ENCODE measurements around the gene CRABP2. TPM values are rescaled to one million over a fixed set of nuclear protein-coding genes. Genes with fewer than 3 reads are reported as not detected.

Gene CRABP2
- total RNA-seq, 1 experiment from 2014 or later, result 6.3 TPM

GRCh38 chr1:156742017-156742416, 36.6 kb upstream of the CRABP2 start:
- no peak for DNase-seq (ENCODE audit: low spot score)

- DNase-seq (ENCODE audit: low spot score), result no peak
Observed at GRCh38 chr1:156741481-156741983, 36.1 kb upstream of the CRABP2 start.

DNA sequence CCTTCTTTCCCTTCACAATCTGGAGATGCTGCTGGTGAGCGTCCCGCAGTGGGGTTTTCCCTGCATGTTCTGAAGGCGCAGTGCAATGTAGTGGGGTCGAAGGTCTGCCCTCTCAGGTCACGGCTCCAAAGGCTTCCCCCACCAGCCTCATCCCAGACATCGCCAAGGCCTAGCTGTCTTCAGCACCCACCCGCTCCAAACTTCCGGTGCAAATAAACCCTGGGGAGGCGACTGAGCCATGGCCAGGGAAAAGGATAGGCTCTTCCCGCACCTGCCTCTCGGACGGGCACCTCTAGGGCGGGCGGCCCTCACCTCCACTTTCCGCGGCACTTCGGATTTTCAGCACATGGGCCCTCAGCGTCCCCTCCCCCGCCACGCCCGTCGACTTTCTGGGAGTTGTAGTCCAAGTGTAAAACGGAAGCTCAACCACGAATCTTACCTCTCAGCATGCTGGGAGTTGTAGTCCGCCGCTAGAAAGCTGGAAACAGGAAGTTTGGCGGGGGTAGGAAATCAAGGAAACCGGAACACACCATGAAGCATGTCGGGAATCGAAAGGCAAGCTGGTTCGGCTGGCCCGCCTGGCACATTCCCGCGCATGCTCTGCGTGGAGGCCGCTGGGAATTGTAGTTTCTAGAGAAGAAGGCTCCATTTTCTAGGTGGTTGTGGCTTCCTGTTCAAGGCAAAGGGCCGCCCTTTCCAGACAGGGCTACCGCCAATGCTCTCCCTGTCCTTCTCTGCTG, 35.5 kb upstream of the CRABP2 start, which contains the start of gene MRPL24:
MRPL24 (minus strand) TSS at position 348 of the 740 bp plus-strand sequence. CDS start 2,384 bp downstream, outside the sequence.
- peak; percentile 99 for DNase-seq (ENCODE audit: low spot score)

GRCh38 chr1:156740237-156740740, 34.9 kb upstream of the CRABP2 start:
- DNase-seq (ENCODE audit: low spot score), result peak; percentile 30

GRCh38 chr1:156738916-156739315, 33.5 kb upstream of the CRABP2 start:
- DNase-seq (ENCODE audit: low spot score), result no peak

GRCh38 chr1:156738407-156738806, 33.0 kb upstream of the CRABP2 start:
- DNase-seq (ENCODE audit: low spot score), result no peak

DNA sequence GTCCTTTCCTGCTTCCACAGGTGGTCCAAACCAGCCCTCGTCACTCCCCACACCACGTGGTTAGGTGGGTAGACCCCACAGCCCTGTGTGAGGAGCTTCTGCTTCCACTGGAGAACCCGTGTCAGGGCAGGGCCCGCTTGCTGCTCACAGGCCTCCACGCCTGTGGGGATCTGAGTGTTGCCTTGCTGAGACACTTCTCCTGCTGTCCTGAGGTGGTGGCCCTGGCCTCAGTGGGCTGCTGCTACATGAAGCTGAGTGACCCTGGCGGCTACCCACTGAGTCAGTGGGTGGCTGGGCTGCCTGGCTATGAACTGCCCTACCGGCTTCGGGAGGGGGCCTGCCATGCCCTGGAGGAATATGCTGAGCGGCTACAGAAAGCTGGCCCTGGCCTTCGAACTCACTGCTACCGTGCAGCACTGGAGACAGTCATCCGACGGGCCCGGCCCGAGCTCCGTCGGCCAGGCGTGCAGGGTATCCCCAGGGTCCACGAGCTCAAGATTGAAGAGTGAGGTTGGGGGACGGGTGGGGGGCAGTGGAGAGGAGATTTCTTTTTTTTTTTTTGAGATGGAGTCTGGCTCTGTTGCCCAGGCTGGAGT, 28.7 kb upstream of the CRABP2 start:
- no peak for DNase-seq (ENCODE audit: low spot score)

DNA sequence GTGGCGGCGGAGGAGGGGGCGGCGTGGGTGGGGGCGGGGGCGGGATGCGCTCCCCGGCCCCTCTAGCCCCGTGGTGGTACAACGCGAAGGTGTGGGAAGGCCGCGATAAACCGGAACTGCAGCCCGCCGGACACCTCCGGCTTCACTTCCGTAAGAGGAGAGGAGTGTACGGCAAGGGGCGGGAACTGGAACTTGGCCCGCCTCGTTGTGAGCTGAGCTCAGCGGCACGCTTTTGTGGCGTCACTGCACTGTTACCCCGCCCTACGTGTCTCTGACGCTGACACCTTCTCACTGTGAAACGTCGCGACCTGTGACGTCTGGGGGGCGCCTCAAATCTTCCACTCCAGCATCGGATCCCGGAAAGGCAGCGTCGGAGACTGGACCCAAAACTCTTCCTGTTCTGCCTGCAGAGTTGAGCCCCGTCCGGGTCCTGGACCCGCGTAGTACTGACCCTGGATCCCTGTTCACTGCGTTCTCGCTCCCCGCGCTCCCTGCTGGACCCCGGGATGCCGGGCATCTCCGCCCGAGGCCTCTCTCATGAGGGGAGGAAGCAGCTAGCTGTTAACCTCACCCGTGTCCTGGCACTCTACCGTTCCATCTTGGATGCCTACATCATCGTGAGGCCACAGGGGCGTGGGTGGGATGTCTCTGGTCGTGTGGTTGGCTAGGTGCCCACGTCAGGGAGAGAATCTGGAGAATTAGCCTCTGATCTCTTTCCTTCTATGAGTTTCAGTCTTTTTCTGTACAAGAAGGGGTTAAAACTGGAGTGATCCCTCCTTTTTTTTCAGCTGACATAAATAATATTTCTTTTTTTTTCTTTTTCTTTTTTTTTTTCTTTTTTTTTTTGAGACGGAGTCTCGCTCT, 23.4 kb upstream of the CRABP2 start, which contains the start of gene ISG20L2:
ISG20L2 (minus strand) TSS at position 168 of the 864 bp plus-strand sequence. CDS start 1,114 bp downstream, outside the sequence.
- peak; percentile 99 for DNase-seq (ENCODE audit: low spot score)

DNA sequence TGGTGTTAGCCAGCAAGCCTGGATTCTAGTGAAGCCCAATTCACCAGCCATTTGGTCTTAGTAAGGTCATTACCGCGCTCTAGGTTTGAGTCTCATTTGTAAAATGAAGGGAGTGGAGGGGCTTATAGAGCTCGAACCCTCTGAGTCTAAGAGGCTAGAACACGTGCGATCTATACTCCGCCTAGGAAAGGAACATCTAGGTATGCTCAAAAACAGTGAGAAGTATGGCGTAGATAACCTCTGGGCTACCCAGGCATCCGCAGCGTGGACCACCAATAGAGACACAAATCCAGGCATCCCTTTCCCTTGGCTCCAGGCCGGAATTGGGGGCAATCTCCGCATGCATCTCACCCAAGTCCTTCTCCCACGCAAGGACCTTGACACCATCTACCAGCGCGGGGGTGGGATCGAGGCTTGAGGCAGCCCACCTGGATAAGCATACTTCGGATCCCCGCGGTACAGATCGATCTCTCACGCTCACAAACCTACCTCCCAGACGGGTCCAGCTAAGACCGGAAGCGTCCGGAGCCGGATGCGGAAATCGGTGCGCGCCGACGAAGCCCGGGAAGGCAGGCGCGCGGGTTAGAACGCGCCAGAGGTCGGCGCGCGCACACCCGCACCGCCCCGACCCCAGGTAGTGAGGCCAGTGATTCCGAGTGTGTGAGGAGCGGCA, 22.7 kb upstream of the CRABP2 start, which contains the start of gene METTL25B:
METTL25B (plus strand) TSS at position 544 of the 673 bp plus-strand sequence. CDS start 636 bp downstream, outside the sequence.
- DNase-seq (ENCODE audit: low spot score), result peak; percentile 61

- DNase-seq (ENCODE audit: low spot score), result no peak
Observed at GRCh38 chr1:156727492-156727891, 22.1 kb upstream of the CRABP2 start.

- peak; percentile 69 for DNase-seq (ENCODE audit: low spot score)
Observed at GRCh38 chr1:156726549-156727226, 21.3 kb upstream of the CRABP2 start.

GRCh38 chr1:156725683-156726280, 20.4 kb upstream of the CRABP2 start:
- DNase-seq (ENCODE audit: low spot score), result peak; percentile 93

GRCh38 chr1:156721535-156721934, 16.2 kb upstream of the CRABP2 start:
- no peak for DNase-seq (ENCODE audit: low spot score)

DNA sequence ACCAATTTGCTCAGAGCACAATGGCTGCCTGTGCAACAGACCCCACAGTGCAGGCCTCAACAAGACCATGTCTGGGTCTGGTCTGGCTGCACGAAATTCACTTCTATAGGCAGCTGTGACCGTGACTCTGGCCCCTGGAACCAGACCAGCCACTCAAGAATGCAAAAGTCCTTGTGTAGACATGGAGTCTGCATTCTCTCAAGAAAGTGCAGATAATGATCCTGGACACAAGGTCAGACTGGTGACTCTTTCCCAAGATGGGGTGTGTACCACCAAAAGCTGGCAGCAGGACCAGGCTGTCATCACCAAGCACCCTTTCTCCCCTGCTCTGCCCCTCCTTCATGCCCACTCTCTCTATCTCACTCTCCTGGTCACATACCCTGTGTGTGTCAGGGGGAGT, 15.7 kb upstream of the CRABP2 start:
- DNase-seq (ENCODE audit: low spot score), result no peak

- DNase-seq (ENCODE audit: low spot score), result no peak
Observed at GRCh38 chr1:156717351-156717750, 12.0 kb upstream of the CRABP2 start.

- DNase-seq (ENCODE audit: low spot score), result no peak
Observed at GRCh38 chr1:156714830-156715229, 9.4 kb upstream of the CRABP2 start.

DNA sequence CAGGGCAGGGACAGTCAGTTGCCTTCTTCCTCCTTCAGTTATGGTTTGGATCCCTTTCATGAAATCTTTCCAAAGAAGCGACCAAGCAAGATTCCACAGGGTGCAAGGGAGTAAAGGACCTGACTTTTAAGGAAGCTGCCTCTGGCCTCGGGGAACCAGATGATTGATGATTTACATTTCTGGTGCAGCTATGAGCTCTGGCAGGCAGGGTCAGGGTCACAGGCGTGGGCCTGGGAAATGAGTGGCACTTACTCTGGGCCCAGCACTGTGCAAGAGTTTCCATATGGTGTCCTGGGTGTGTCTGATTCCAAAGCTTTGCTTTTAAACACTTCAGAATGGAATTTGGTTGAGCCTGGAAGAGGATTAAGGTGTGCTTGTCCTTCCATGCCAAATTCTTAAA, 7.2 kb upstream of the CRABP2 start:
- no peak for DNase-seq (ENCODE audit: low spot score)

DNA sequence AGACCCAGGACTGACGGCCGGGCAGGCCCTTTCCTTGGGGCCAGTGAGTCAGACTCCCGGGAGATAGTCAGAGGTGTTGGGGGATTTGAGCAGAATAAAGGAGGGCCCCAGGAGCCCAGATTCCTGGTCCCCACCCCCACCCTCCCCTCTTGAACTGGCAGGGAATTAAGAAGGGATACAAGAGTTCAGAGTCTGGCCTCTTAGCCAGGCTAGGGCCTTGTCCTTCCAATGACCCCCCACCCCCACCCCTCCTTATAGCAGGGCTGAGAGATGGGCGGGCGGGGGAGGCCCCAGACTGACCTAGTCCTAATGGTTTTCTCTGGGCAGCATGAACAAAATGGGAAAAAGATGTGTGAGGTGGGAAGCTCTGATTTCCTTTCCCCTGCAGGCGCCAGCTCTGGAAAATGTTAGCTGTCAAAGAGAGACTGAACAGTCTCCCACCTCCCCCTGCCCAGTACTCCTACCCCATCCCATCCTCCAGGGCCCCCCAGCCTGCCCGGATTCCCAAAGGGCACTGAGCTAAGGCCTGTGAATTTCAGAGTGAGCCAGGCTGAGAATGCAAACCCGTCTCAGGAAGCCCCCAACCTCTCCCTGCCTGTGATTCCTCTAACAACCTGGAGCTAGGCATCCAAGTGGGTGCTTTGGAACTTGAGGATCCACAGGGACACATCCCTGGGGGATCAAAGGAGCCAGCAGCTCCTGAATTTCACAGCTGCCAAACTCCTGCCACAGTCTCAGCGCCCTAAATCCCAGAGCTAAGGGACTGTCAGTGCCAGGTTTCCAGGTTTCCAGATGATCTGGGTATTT, 5.8 kb upstream of the CRABP2 start:
- no peak for DNase-seq (ENCODE audit: low spot score)
